Psoas muscle (tissue), 8 donors: ENCODE results near the gene POLE3. TPM values are rescaled to one million over a fixed set of nuclear protein-coding genes. Genes with fewer than 3 reads are reported as not detected.

Source experiments
- ATAC-seq, 4 donors: fragments of 200-7000 bp; cut with Tn5 transposase; one replicate each; pipeline ENCODE4 v1.9.1; 2020; ENCODE audit warnings: moderate library complexity in 3 of 4, mild to moderate bottlenecking in 2 of 4
- DNase-seq, 2 donors: peaks; one replicate each; pipeline ENCODE4 v3.0.0-alpha.2; 2020
- H3K27ac ChIP-seq: fragments of 200-600 bp; one replicate; pipeline ENCODE4 v1.8.0; 2022
- H3K27me3 ChIP-seq, 3 donors: fragments of 200-600 bp in 1 of 3; one replicate each; pipeline versions ENCODE4 v1.6.1 to v1.8.0; 2013 to 2022; ENCODE audit warnings: low read length in 2 of 3, mild to moderate bottlenecking in 2 of 3, moderate library complexity in 1 of 3; ENCODE audit not compliant: insufficient read depth in 3 of 3
- H3K36me3 ChIP-seq, 2 donors: fragments of 200-600 bp in 1 of 2; one replicate each; pipeline versions ENCODE4 v1.6.1 to v1.8.0; 2013 to 2022; ENCODE audit warnings: low read depth in 1 of 2, mild to moderate bottlenecking in 1 of 2, moderate library complexity in 1 of 2; ENCODE audit not compliant: insufficient read depth in 1 of 2
- H3K4me1 ChIP-seq: fragments of 200-600 bp; one replicate; pipeline ENCODE4 v1.8.0; 2022
- H3K4me3 ChIP-seq: fragments of 200-600 bp; one replicate; pipeline ENCODE4 v1.8.0; 2022; ENCODE audit warnings: mild to moderate bottlenecking
- H3K9me3 ChIP-seq: fragments of 200-600 bp; one replicate; pipeline ENCODE4 v1.8.0; 2022
- WGBS, 3 donors: extraction: QIAGEN DNeasy Blood & Tissue Kit; methylation state at CpG; one replicate each; pipeline versions ENCODE4 v1.1.6 to v1.1.7; 2013; 5-methylcytosine and 5-hydroxymethylcytosine counted together
- intact Hi-C, 2 donors: fragments of 100-400 bp; cut with DNase I; formaldehyde crosslinking; loops; one replicate each; pipeline versions ENCODE4 v1.11.0 to v1.14.2; 2022
- polyA plus RNA-seq, 3 donors: library from polyadenylated mRNA; stranded (reverse); fragments of 200-250 nt; gene quantifications; one replicate each; pipeline ENCODE4 v1.2.3, GENCODE V29; 2013
- total RNA-seq, 4 donors: library from RNA; stranded (reverse); fragmentation: NEBNext Ultra II Directional in 2 of 4; extraction: Animal tissue kit (Norgen Biotek cat#: 25700) in 2 of 4; gene quantifications; one replicate each; pipeline versions ENCODE4 v1.2.1 to v1.2.4, GENCODE V29; 2021 to 2023
- TF ChIP-seq, protein P1 (sequence below): fragments of 200-600 bp; IDR thresholded peaks from one replicate; pipeline ENCODE4 v1.8.0; 2022; ENCODE audit warnings: antibody characterized with exemption
- donor health status: healthy with polysubstance abuse.
- donor health status: DM: no; HTN: no; CAD: no; lungs with moderate emphysema.
- donor health status: Bipolar disorder and iron deficiency.
- donor health status: healthy.
- donor health status: DM: yes; HTN: yes; CAD: no.
- donor health status: DM: no; HTN: no; CAD: no.
- donor health status: DM: no; HTN: no; CAD: no.
- donor health status: DM: yes; HTN: yes; CAD: no.

Gene POLE3
- total and polyA plus RNA-seq, 7 donors: 29.8 to 173 (median 45.4) TPM

DNA sequence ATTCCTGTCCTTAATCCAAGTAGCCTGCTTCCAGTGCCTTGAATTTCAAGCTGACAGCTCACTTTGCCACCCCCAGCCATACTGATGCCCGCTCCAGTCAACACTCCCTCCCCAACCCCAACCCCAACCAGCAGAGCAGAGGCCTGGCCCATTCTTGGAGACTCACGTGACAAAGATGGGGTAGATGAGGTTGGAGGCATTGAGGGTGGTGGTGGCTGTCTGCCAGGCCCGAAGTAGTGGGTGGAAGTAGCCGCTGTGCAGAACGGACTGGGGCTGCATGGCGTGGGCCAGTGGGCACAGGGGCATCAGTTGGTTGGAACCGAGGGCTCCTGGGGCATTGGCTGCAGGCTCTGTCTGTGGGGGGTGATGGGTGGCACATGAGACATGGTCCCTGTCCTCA lies 17.2 kb downstream of the POLE3 start:
- intact Hi-C loops: no loop called here
- Histone ChIP-seq H3K4me3 (no peak overlapping the region), H3K27me3 (no peaks in the 10 kb centered on the region), H3K36me3 (peaks cover 7 to 58% of the 10 kb centered on the region in 2 donors), H3K4me1 (peaks cover 3% of the 10 kb centered on the region), H3K27ac (no peak overlapping the region), H3K9me3 (no peaks in the 10 kb centered on the region)
- 92 to 95% (median 95%) methylated on average over 7 of the region's 7 CpGs for WGBS, 3 donors
- DNase-seq: no peak
- TF ChIP-seq, protein P1, sequence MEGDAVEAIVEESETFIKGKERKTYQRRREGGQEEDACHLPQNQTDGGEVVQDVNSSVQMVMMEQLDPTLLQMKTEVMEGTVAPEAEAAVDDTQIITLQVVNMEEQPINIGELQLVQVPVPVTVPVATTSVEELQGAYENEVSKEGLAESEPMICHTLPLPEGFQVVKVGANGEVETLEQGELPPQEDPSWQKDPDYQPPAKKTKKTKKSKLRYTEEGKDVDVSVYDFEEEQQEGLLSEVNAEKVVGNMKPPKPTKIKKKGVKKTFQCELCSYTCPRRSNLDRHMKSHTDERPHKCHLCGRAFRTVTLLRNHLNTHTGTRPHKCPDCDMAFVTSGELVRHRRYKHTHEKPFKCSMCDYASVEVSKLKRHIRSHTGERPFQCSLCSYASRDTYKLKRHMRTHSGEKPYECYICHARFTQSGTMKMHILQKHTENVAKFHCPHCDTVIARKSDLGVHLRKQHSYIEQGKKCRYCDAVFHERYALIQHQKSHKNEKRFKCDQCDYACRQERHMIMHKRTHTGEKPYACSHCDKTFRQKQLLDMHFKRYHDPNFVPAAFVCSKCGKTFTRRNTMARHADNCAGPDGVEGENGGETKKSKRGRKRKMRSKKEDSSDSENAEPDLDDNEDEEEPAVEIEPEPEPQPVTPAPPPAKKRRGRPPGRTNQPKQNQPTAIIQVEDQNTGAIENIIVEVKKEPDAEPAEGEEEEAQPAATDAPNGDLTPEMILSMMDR: no peak
- ATAC-seq: no peak

DNA sequence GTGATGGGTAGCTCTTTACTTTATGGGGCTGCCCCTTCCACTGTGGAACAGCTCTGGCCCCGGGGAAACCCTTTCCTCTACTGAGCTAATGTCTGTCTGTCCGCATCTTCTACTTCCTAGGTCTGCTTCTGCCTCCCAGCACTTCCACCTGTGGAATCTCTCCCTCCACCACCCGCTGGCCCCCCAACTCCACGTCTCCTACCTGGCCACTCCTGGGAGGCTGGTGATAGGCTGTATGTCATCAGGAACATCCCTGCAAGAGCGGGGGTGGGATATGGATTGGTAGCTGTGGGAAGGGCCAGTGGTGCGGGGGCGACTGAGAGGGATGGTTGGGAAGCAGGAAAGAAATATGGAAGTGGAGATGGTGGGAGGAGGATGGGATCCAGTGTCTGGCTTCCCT lies 18.6 kb downstream of the POLE3 start:
- peaks cover 14 to 70% of the 10 kb centered on the region in 2 donors for H3K36me3 ChIP-seq
- no peak overlapping the region for H3K4me3 ChIP-seq
- intact Hi-C loops: no loop called here
- TF ChIP-seq, protein P1: no peak
- 94 to 95% (median 94%) methylated on average over 7 of the region's 7 CpGs for WGBS, 3 donors
- ATAC-seq (no peak), DNase-seq (no peak)
- H3K4me1 ChIP-seq: no peaks in the 10 kb centered on the region
- no peaks in the 10 kb centered on the region for H3K9me3 ChIP-seq
- no peak overlapping the region for H3K27ac ChIP-seq
- H3K27me3 ChIP-seq: no peaks in the 10 kb centered on the region

DNA sequence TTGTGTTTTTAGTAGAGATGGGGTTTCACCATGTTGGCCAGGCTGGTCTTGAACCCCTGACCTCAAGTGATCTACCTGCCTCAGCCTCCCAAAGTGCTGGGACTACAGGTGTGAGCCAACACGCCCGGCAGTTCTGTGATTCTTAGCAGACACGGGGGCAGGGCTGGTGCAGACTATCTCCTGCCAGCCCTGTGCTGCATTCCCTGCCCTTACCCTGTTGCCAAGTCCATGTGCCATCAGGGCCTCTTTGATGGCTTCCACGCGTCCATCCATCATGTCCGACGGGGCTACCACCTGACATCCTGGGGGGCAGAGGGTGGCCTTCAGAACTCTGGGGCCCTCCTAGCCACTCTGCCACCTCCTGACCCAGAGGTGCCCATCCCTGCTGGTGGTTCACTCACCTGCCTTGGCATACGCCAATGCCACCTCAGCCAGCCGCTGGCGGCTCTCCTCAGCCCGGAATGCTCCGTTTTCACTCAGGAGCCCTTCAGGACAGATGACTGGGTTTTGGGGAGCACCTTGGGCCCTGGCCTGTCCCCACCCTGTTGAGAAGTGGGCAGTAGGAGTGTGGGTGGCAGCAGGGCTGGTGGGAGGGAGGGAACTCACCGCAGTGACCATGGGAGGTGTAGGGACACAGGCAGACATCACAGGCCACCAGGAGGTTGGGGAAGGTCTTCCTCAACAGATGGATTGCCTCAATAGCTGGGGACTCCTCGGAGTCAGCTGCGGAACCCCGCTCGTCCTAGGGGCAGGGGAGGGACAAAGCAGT lies 20.1 kb downstream of the POLE3 start:
- Histone ChIP-seq H3K36me3 (peaks cover 14 to 70% of the 10 kb centered on the region in 2 donors), H3K27ac (no peak overlapping the region), H3K9me3 (no peaks in the 10 kb centered on the region), H3K4me1 (no peaks in the 10 kb centered on the region), H3K27me3 (no peaks in the 10 kb centered on the region), H3K4me3 (no peak overlapping the region)
- intact Hi-C loops: no loop called here
- ATAC-seq (no peak), DNase-seq (no peak)
- TF ChIP-seq, protein P1: no peak
- WGBS, 3 donors: 94 to 98% (median 95%) methylated on average over 17 of the region's 17 CpGs

DNA sequence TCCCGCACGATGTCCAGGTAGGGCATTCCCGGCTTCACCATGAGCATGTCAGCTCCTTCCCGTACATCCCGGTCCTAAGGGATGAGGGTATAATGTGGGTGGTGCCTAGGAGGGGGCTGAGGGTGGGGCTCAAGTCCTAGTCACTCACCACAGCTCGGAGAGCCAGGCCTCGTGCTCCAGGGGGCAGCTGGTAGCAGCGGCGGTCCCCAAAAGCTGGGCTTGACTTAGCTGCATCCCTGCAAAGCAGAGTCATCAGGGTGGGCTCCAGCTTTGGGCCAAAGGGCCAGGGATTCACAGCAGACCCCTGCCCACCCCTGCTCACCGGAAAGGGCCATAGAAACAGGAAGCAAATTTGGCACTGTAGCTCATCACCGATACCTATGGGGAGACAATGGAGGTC lies 21.0 kb downstream of the POLE3 start:
- DNase-seq (no peak), ATAC-seq (no peak)
- Histone ChIP-seq H3K4me3 (no peak overlapping the region), H3K27me3 (no peaks in the 10 kb centered on the region), H3K4me1 (no peaks in the 10 kb centered on the region), H3K27ac (no peak overlapping the region), H3K9me3 (no peaks in the 10 kb centered on the region), H3K36me3 (peaks cover 14 to 67% of the 10 kb centered on the region in 2 donors)
- WGBS, 3 donors: 90 to 92% (median 91%) methylated on average over 11 of the region's 11 CpGs
- intact Hi-C loops: no loop called here
- TF ChIP-seq, protein P1: no peak

GRCh38 chr9:113388833-113389232 lies 21.6 kb downstream of the POLE3 start:
- H3K4me3 ChIP-seq: no peak overlapping the region
- WGBS, 3 donors: 84 to 93% (median 88%) methylated on average over 13 of the region's 13 CpGs

More at GRCh38 chr9:113388833-113389232, 21.6 kb downstream of the POLE3 start:
- no peaks in the 10 kb centered on the region for H3K27me3 ChIP-seq
- peaks cover 14 to 67% of the 10 kb centered on the region in 2 donors for H3K36me3 ChIP-seq
- ATAC-seq (no peak), DNase-seq (no peak)
- intact Hi-C loops: no loop called here
- H3K4me1 ChIP-seq: no peaks in the 10 kb centered on the region
- no peak overlapping the region for H3K27ac ChIP-seq
- TF ChIP-seq, protein P1: no peak
- H3K9me3 ChIP-seq: no peaks in the 10 kb centered on the region
